Measurements from ENCODE around the gene ROPN1L. TPM values are rescaled to one million over a fixed set of nuclear protein-coding genes. Genes with fewer than 3 reads are reported as not detected.
A peak's percentile ranks its signal among the peaks of the same experiment; 100 is the strongest.

Gene ROPN1L
- total RNA-seq, 4 donors from 2014 or later = 6.3 TPM; not detected in 3

GRCh38 chr5:10452768-10453331 is 11.2 kb downstream of the ROPN1L start:
- TF ChIP-seq CTCF (IDR thresholded peaks at IDR 0.05) (peak; percentile 66 to 87 (median 80)), POLR2A (IDR thresholded peaks at IDR 0.05) (no peak)
- no peaks in the 10 kb centered on the region for H3K4me1 ChIP-seq
- no peaks in the 10 kb centered on the region for H3K27me3 ChIP-seq
- H3K36me3 ChIP-seq = no peaks in the 10 kb centered on the region
- peak overlapping the region in 1 of 2 donors; percentile 36 for H3K27ac ChIP-seq
- H3K4me3 ChIP-seq = no peak overlapping the region
- intact Hi-C loops (cut with DNase I; ENCODE audit: low total_unique reads) = no loop called here
- H3K9me3 ChIP-seq = no peaks in the 10 kb centered on the region
- peak in 1 of 2 donors; percentile 43 for DNase-seq

DNA sequence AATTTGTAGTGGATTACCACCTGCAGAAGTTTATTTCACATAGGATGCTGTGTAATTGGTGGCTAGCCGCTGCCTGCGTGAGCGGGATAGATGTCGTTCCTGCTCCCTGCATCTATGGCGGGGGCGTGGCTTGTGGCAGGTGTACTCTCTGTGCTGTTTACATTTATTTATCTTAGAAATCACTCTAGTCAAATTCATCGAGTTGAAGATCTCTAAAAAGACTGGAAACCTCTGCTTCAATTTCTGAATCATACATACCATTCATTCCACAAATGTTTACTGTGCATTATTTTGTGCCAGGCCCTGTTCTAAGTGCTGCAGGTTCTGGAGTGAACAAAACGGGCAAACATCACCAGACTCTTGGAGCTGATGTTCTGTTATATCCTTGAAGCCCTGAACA is 11.9 kb downstream of the ROPN1L start:
- Histone ChIP-seq H3K27me3 (no peaks in the 10 kb centered on the region), H3K27ac (peak overlapping the region; percentile 64 to 72), H3K4me3 (no peak overlapping the region), H3K4me1 (no peaks in the 10 kb centered on the region), H3K9me3 (no peaks in the 10 kb centered on the region), H3K36me3 (no peaks in the 10 kb centered on the region)
- intact Hi-C loops (cut with DNase I; ENCODE audit: low total_unique reads) = no loop called here
- TF ChIP-seq CTCF (IDR thresholded peaks at IDR 0.05) (no peak), POLR2A (IDR thresholded peaks at IDR 0.05) (no peak)
- DNase-seq = no peak

DNA sequence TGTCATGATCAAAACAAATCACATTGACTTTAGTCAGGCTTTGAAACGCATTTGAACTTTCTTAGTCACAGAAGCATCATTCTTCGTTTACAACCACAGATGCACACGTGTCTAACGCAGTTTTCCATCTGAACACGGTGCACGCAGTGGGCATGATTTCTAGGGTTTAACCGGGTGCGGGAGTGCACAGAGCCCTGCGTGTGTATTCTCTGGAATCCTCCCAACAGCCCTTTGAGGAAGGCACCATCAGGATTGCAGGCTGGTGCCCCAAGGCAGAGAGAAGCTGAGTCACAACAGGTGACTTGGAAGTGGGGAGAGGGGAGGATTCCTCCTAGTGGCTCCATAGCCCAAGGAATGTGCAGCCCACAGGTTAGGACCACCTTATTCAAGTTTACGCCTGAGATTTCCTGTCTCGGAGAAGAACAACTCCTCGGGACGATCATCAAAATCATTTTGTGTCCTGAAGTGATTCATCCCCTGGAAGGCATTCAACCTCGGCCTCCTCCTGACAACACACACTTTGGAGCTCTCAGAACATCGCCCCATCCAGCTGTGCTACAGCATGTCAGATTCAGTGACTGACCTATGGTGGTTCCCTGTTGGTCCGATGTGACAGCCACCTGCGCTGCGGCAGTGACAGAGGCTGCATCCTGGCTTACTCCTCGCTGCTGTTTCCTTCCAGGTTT is 13.1 kb downstream of the ROPN1L start:
- Histone ChIP-seq H3K27me3 (no peaks in the 10 kb centered on the region), H3K36me3 (no peaks in the 10 kb centered on the region), H3K4me1 (no peaks in the 10 kb centered on the region), H3K27ac (peak overlapping the region; percentile 64 to 72), H3K9me3 (no peaks in the 10 kb centered on the region), H3K4me3 (no peak overlapping the region)
- DNase-seq = peak; percentile 50 to 77
- TF ChIP-seq POLR2A (IDR thresholded peaks at IDR 0.05) (no peak), CTCF (IDR thresholded peaks at IDR 0.05) (no peak)
- intact Hi-C loops (cut with DNase I; ENCODE audit: low total_unique reads) = loop anchor here (5.0 kb wide), 1 partner anchor 173 kb away; no protein-coding TSS in a partner anchor

GRCh38 chr5:10455277-10455670 is 13.6 kb downstream of the ROPN1L start:
- Histone ChIP-seq H3K27ac (peak overlapping the region in 1 of 2 donors; percentile 72), H3K27me3 (no peaks in the 10 kb centered on the region), H3K4me1 (no peaks in the 10 kb centered on the region), H3K36me3 (no peaks in the 10 kb centered on the region), H3K9me3 (no peaks in the 10 kb centered on the region), H3K4me3 (no peak overlapping the region)
- TF ChIP-seq POLR2A (IDR thresholded peaks at IDR 0.05) (no peak), CTCF (IDR thresholded peaks at IDR 0.05) (no peak)
- intact Hi-C loops (cut with DNase I; ENCODE audit: low total_unique reads) = loop anchor here (5.0 kb wide), 1 partner anchor 172 kb away; no protein-coding TSS in a partner anchor
- no peak for DNase-seq
